HL-60 (cell line): ENCODE measurements around the gene CYSRT1.
A peak's percentile ranks its signal among the peaks of the same experiment; 100 is the strongest.

ENCODE experiments used
- DNase-seq, 2 experiments: peaks; one replicate each; pipeline ENCODE4 v3.0.0-alpha.2; 2010 to 2020; ENCODE audit warnings: low read depth in 1 of 2, low spot score in 1 of 2
- H3K27ac ChIP-seq: fragments of 250-450 bp; sonication (Bioruptor Pico); replicated peaks from 2 replicates; pipeline ENCODE4 v1.5.1; 2020; ENCODE audit warnings: mild to moderate bottlenecking, moderate library complexity
- H3K27me3 ChIP-seq: fragments of 250-450 bp; sonication (Bioruptor Pico); 2 replicates; pipeline ENCODE4 v1.5.1; 2021; ENCODE audit warnings: mild to moderate bottlenecking, moderate library complexity; ENCODE audit not compliant: insufficient read depth, poor library complexity, severe bottlenecking
- H3K4me3 ChIP-seq: replicated peaks from 2 replicates; pipeline ENCODE4 v1.5.1; 2011; ENCODE audit warnings: mild to moderate bottlenecking, control low read depth, low read length; ENCODE audit not compliant: insufficient read depth
- GABPA ChIP-seq: IDR thresholded peaks from 2 replicates; pipeline ENCODE4 v1.6.1; 2012; ENCODE audit warnings: low read depth
- POLR2AphosphoS5 ChIP-seq: IDR thresholded peaks from 2 replicates; pipeline ENCODE4 v1.6.1; 2012; ENCODE audit warnings: low read depth
- SPI1 ChIP-seq: IDR thresholded peaks from 2 replicates; pipeline ENCODE4 v1.6.1; 2012; ENCODE audit warnings: low read depth, mild to moderate bottlenecking, borderline replicate concordance
- TF ChIP-seq, protein P1 (sequence below): IDR thresholded peaks from one replicate; pipeline ENCODE4 v1.5.1; 2011; ENCODE audit warnings: low read length, control low read depth, inconsistent platforms; ENCODE audit not compliant: insufficient read depth
- TF ChIP-seq, protein P2 (sequence below): IDR thresholded peaks from 2 replicates; pipeline ENCODE4 v1.6.1; 2012; ENCODE audit warnings: low read depth; ENCODE audit not compliant: insufficient replicate concordance

Gene CYSRT1

DNA sequence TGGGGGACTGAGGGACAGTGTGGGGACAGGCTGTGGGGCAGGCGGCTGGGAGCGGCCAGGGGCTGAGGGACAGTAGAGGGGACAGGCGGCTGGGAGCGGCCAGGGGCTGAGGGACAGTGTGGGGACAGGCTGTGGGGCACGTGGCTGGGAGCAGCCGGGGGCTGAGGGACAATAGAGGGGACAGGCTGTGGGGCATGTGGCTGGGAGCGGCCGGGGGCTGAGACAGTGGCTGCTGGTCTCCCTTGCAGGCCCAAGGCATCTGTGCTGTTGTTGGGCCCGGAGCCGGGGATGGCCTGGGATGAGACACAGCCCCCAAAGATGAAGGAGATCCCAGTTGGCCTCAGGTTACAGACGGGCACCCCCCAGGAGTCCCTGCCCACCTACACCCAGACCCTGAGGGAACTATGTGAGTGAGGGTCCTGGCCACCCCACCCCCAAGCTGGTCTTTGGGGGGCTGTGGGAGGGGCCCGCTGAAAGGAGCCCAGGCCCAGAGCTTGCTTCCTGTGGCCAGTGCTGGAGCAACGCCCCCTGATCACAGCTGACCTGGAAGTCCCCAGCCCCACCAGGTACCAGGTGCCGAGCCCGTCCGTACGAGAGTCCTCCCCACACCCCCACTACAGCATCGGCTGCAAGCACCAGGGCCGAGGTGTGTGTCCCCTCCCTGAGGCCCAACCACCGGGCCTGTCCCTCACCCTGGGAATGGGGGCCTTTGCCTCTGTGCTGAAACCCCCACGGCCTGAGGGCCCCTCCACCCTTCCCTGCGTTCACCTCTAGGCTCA, 26.7 kb downstream of the CYSRT1 start:
- DNase-seq: no peak
- TF ChIP-seq SPI1 (no peak), POLR2AphosphoS5 (no peak)
- TF ChIP-seq, protein P1, sequence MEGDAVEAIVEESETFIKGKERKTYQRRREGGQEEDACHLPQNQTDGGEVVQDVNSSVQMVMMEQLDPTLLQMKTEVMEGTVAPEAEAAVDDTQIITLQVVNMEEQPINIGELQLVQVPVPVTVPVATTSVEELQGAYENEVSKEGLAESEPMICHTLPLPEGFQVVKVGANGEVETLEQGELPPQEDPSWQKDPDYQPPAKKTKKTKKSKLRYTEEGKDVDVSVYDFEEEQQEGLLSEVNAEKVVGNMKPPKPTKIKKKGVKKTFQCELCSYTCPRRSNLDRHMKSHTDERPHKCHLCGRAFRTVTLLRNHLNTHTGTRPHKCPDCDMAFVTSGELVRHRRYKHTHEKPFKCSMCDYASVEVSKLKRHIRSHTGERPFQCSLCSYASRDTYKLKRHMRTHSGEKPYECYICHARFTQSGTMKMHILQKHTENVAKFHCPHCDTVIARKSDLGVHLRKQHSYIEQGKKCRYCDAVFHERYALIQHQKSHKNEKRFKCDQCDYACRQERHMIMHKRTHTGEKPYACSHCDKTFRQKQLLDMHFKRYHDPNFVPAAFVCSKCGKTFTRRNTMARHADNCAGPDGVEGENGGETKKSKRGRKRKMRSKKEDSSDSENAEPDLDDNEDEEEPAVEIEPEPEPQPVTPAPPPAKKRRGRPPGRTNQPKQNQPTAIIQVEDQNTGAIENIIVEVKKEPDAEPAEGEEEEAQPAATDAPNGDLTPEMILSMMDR: no peak
- TF ChIP-seq, protein P2, sequence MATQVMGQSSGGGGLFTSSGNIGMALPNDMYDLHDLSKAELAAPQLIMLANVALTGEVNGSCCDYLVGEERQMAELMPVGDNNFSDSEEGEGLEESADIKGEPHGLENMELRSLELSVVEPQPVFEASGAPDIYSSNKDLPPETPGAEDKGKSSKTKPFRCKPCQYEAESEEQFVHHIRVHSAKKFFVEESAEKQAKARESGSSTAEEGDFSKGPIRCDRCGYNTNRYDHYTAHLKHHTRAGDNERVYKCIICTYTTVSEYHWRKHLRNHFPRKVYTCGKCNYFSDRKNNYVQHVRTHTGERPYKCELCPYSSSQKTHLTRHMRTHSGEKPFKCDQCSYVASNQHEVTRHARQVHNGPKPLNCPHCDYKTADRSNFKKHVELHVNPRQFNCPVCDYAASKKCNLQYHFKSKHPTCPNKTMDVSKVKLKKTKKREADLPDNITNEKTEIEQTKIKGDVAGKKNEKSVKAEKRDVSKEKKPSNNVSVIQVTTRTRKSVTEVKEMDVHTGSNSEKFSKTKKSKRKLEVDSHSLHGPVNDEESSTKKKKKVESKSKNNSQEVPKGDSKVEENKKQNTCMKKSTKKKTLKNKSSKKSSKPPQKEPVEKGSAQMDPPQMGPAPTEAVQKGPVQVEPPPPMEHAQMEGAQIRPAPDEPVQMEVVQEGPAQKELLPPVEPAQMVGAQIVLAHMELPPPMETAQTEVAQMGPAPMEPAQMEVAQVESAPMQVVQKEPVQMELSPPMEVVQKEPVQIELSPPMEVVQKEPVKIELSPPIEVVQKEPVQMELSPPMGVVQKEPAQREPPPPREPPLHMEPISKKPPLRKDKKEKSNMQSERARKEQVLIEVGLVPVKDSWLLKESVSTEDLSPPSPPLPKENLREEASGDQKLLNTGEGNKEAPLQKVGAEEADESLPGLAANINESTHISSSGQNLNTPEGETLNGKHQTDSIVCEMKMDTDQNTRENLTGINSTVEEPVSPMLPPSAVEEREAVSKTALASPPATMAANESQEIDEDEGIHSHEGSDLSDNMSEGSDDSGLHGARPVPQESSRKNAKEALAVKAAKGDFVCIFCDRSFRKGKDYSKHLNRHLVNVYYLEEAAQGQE: no peak
- no peak overlapping the region for H3K4me3 ChIP-seq
- H3K27ac ChIP-seq: no peak overlapping the region
- H3K27me3 ChIP-seq: no peaks in the 10 kb centered on the region

DNA sequence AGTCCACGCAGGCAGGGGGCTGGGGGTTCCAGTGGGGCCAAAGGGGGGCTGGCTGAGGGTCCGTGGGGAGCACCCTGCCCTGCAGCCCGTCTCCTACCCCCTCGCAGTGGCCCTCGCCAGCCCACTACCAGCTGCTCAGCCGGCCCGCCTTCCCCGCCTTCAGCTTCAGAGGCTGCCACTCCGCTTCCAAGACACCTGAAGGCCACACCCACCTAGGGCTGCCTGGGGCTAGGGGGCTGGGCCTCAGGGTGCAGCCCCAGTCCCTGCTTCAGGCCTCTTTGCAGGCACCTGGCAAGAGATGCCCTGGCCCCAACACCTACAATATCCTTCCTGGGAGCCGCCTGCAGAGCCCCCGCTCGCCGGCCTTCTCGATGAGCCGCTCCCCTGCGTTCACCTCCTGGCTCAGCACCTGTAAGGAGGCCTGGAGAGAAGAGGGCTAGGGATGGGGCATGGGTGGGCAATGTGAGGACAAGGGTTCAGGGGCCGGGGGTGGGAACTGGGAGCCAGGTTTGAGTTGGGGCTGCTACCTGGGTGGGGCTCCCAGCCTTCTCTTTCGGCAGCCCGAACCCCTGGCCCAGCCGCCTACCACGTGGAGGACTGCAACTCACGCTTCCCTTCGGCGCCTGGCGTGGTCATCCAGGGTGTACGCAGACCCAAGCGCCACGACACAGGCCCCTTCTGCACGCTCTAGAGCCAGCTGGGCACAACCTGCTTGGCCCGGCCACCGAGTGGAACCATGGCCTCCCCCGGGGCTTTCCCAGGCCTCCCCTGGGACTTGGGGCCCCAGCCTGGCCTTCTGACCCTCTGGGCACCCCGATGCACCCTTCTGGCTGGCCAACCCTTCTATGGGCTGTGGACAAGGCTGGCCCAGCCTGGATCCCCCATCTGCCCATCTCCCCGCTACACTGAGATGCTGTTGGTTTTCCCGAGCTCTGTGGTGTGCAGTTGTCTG, 27.9 kb downstream of the CYSRT1 start:
- Histone ChIP-seq H3K27ac (no peak overlapping the region), H3K27me3 (no peaks in the 10 kb centered on the region), H3K4me3 (no peak overlapping the region)
- no peak for DNase-seq
- TF ChIP-seq SPI1: no peak
- TF ChIP-seq, protein P2: no peak
- no peak for TF ChIP-seq POLR2AphosphoS5
- TF ChIP-seq, protein P1: no peak

DNA sequence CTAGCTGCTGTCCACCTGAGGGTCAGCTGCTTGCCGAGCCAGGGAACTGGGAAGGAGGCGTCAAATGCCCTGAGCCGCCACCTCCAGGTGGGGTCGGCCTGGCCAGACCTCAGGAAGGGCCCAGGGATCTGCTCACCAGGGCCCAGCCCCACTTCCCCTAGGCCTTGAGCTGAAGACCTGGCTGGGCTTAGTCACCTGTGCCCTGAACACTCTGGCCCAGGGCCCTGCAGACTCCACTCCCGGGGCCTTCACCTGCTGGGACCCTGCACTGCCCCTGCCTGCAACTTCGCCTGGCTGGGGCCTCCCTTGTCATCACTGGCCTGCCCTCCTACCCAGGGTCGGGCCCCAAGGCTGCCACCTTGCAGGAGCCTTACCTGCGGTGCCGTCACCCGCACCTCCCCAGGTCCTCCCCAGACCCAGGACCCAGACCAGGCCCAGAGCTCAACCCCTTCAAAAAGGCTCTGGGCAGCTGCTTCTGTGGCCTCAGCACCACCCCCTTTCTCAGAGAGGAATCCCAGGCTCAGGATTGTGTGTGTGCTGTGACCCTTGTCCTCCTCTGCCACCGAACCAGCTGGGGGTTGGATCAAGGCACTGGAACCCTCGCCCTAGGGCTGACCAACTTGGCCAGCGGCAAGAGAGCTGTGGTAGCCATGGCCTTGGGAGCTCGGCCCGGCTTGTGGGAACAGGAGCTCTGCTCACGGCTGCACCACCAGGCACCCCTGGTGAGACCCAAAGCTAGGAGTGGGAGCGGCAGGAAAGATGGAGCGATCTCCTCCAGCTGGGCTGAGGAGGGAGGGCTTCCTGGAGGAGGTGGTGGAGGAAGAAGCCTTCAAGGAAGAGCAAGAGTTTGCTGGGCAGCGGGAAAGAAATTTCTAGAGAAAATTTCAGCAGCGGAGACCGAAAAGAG, 29.0 kb downstream of the CYSRT1 start:
- Histone ChIP-seq H3K27ac (no peak overlapping the region), H3K27me3 (no peaks in the 10 kb centered on the region), H3K4me3 (peak overlapping the region; percentile 96)
- TF ChIP-seq POLR2AphosphoS5 (no peak), SPI1 (no peak), GABPA (no peak)
- TF ChIP-seq, protein P2: no peak
- TF ChIP-seq, protein P1: no peak
- no peak for DNase-seq
